DOHH2 (cell line): Measurements from ENCODE around the gene DZANK1.

Experiments
- H3F3A ChIP-seq: fragments of 200-600 bp; sonication (generic), shearing (Covaris generic); 2 replicates; pipeline ENCODE4 v1.6.0; 2016; ENCODE audit warnings: antibody characterized with exemption, mild to moderate bottlenecking; ENCODE audit not compliant: control insufficient read depth, insufficient read depth
- H3K27ac ChIP-seq: fragments of 200-600 bp; sonication (generic); 2 replicates; pipeline ENCODE4 v1.5.1; 2014; ENCODE audit warnings: low read depth, mild to moderate bottlenecking, low read length, moderate library complexity
- H3K27me3 ChIP-seq: fragments of 200-600 bp; sonication (generic); 2 replicates; pipeline ENCODE4 v1.6.1; 2014; ENCODE audit warnings: mild to moderate bottlenecking, low read length, mixed read lengths; ENCODE audit not compliant: control insufficient read depth
- H3K36me3 ChIP-seq: fragments of 200-600 bp; sonication (generic); 2 replicates; pipeline ENCODE4 v1.6.1; 2014; ENCODE audit warnings: mild to moderate bottlenecking, low read length, moderate library complexity, mixed read lengths; ENCODE audit not compliant: control insufficient read depth
- H3K4me1 ChIP-seq: fragments of 200-600 bp; sonication (generic); 2 replicates; pipeline ENCODE4 v1.6.1; 2014; ENCODE audit warnings: mild to moderate bottlenecking, low read length, mixed read lengths; ENCODE audit not compliant: control insufficient read depth
- H3K4me2 ChIP-seq: fragments of 200-600 bp; sonication (generic); 2 replicates; pipeline ENCODE4 v1.6.0; 2014; ENCODE audit warnings: mild to moderate bottlenecking, low read length, moderate library complexity
- H3K4me3 ChIP-seq: fragments of 200-600 bp; sonication (generic); 2 replicates; pipeline ENCODE4 v1.5.1; 2014; ENCODE audit warnings: mild to moderate bottlenecking, low read length, mixed read lengths
- H3K79me2 ChIP-seq: fragments of 200-600 bp; sonication (generic); 2 replicates; pipeline ENCODE4 v1.6.1; 2014; ENCODE audit warnings: mild to moderate bottlenecking, low read length, mixed read lengths; ENCODE audit not compliant: control insufficient read depth
- H3K9me2 ChIP-seq: fragments of 200-600 bp; sonication (generic); replicated peaks from 2 replicates; pipeline ENCODE4 v1.6.1; 2014; ENCODE audit warnings: mild to moderate bottlenecking, low read length, mixed read lengths; ENCODE audit not compliant: control insufficient read depth
- H3K9me3 ChIP-seq: fragments of 200-600 bp; sonication (generic); 2 replicates; pipeline ENCODE4 v1.6.1; 2014; ENCODE audit warnings: antibody characterized with exemption, low read length, mixed read lengths; ENCODE audit not compliant: control insufficient read depth, insufficient read depth
- H4K20me1 ChIP-seq: fragments of 200-600 bp; sonication (generic); 2 replicates; pipeline ENCODE4 v1.6.0; 2014; ENCODE audit warnings: low read depth, mild to moderate bottlenecking, antibody characterized with exemption, low read length, moderate library complexity; ENCODE audit not compliant: control insufficient read depth, insufficient read depth
- EZH2phosphoT487 ChIP-seq: fragments of 200-600 bp; sonication (generic); IDR thresholded peaks from 2 replicates; pipeline ENCODE4 v1.6.1; 2017; ENCODE audit warnings: borderline replicate concordance, mild to moderate bottlenecking, antibody characterized with exemption, low read length, moderate library complexity, mixed read lengths
- TF ChIP-seq, protein P1 (sequence below): fragments of 200-600 bp; sonication (generic); IDR thresholded peaks from one replicate; pipeline ENCODE4 v1.5.1; 2014; ENCODE audit warnings: antibody characterized with exemption, mild to moderate bottlenecking, low read depth, low read length; ENCODE audit not compliant: poor library complexity, severe bottlenecking

Gene DZANK1

DNA sequence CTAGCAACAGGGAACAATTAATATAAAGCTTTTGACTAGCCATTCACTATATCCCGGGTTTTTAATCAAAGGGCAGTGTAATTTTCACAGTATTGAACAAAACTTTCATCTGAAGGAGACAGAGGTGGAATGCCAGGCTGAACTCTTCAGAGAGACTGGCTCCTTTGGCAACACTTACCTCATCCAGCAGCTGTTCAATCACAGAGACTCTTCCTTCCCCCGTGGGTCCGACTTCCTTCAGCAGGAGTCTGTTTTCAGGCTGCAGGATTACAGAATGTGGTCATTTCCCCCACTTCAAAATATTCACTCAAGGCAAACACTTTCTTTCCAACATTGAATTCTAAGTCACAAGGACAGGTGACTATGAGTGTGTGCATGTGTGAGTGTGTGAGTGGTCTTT lies 76.6 kb downstream of the DZANK1 start:
- no peak for TF ChIP-seq EZH2phosphoT487
- TF ChIP-seq, protein P1, sequence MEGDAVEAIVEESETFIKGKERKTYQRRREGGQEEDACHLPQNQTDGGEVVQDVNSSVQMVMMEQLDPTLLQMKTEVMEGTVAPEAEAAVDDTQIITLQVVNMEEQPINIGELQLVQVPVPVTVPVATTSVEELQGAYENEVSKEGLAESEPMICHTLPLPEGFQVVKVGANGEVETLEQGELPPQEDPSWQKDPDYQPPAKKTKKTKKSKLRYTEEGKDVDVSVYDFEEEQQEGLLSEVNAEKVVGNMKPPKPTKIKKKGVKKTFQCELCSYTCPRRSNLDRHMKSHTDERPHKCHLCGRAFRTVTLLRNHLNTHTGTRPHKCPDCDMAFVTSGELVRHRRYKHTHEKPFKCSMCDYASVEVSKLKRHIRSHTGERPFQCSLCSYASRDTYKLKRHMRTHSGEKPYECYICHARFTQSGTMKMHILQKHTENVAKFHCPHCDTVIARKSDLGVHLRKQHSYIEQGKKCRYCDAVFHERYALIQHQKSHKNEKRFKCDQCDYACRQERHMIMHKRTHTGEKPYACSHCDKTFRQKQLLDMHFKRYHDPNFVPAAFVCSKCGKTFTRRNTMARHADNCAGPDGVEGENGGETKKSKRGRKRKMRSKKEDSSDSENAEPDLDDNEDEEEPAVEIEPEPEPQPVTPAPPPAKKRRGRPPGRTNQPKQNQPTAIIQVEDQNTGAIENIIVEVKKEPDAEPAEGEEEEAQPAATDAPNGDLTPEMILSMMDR = no peak
- Histone ChIP-seq H3K36me3 (no peaks in the 10 kb centered on the region), H3K9me3 (no peaks in the 10 kb centered on the region), H3K79me2 (no peaks in the 10 kb centered on the region), H3K4me3 (no peak overlapping the region), H4K20me1 (no peaks in the 10 kb centered on the region), H3K4me2 (no peak overlapping the region), H3K4me1 (no peaks in the 10 kb centered on the region), H3K9me2 (no peaks in the 10 kb centered on the region), H3K27ac (no peak overlapping the region), H3K27me3 (no peaks in the 10 kb centered on the region), H3F3A (no peaks in the 10 kb centered on the region)

DNA sequence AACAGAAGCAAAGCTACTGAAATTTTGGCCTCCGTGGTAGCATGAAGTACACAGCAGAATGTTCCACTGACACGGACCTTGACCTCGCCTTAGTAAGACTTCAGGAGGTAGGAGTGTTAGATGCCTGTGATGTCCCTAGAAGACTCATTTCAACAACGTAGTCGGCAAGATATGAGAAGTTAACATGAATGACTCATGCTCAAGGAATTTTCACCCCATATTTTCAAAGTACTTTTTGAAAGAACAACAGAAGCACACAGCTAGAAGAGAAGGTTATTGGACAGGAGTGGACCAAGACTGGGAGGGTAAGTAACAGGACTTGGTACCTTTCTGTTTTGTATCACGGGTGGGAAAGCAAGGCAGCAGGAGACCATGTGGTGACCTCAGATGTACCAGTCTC lies 78.0 kb downstream of the DZANK1 start:
- no peaks in the 10 kb centered on the region for H3K9me3 ChIP-seq
- H3K4me3 ChIP-seq = no peak overlapping the region
- no peaks in the 10 kb centered on the region for H3K27me3 ChIP-seq
- H3K27ac ChIP-seq = no peak overlapping the region
- H3K4me1 ChIP-seq = no peaks in the 10 kb centered on the region
- no peaks in the 10 kb centered on the region for H3K9me2 ChIP-seq
- no peaks in the 10 kb centered on the region for H3K36me3 ChIP-seq
- H3K79me2 ChIP-seq = no peaks in the 10 kb centered on the region
- no peaks in the 10 kb centered on the region for H3F3A ChIP-seq
- no peak for TF ChIP-seq EZH2phosphoT487
- TF ChIP-seq, protein P1 = no peak
- H4K20me1 ChIP-seq = no peaks in the 10 kb centered on the region
- H3K4me2 ChIP-seq = no peak overlapping the region

DNA sequence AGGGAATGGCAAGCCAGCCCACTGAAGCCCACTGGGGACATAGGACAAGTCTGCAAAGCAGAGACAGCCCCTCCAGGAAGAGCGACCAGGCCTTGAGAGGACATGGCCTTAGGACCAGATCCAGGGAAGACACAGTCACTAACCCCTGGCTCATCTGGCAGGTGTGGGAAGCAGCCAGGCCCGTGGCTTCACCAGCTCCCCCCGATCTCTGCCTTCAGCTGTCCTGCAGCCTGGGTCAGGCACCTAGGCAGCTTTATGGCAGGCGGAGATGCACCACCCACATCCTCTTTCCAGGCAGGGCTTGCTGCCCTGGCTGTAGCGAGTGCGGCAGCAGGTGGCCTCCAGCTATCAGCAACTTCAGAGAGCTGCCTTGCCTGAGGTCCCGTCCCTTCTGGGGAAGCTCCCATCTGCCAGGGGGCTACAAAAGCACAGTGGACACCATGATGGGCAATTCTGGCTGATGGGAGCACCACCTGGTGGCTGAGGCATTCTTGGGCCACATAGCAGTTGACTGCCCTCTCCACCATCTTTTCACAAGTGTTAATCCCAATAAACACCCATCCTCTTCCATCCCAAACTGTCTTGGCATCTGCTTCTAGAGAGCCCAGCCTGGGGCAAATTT lies 85.8 kb downstream of the DZANK1 start:
- no peaks in the 10 kb centered on the region for H3K9me2 ChIP-seq
- no peaks in the 10 kb centered on the region for H3K9me3 ChIP-seq
- no peaks in the 10 kb centered on the region for H3K79me2 ChIP-seq
- no peaks in the 10 kb centered on the region for H3F3A ChIP-seq
- TF ChIP-seq, protein P1 = no peak
- no peak for TF ChIP-seq EZH2phosphoT487
- H3K4me1 ChIP-seq = no peaks in the 10 kb centered on the region
- H3K27me3 ChIP-seq = no peaks in the 10 kb centered on the region
- no peaks in the 10 kb centered on the region for H3K36me3 ChIP-seq
- no peak overlapping the region for H3K27ac ChIP-seq
- H3K4me3 ChIP-seq = no peak overlapping the region
- H3K4me2 ChIP-seq = no peak overlapping the region
- no peaks in the 10 kb centered on the region for H4K20me1 ChIP-seq
